HG03521 (cell line): ENCODE measurements around the gene PRDX2.

Source experiments
- ATAC-seq: cut with Tn5 transposase; IDR thresholded peaks from one replicate; pipeline ENCODE4 v1.9.1; 2021; ENCODE audit warnings: mild to moderate bottlenecking, moderate library complexity; ENCODE audit not compliant: unreplicated experiment

Gene PRDX2

GRCh38 chr19:12782424-12783290 is 18.9 kb downstream of the PRDX2 start:
- peak; percentile 42 for ATAC-seq

GRCh38 chr19:12782174-12782423 is 19.5 kb downstream of the PRDX2 start:
- ATAC-seq, result no peak

GRCh38 chr19:12779162-12779993 is 22.2 kb downstream of the PRDX2 start:
- no peak for ATAC-seq

GRCh38 chr19:12778905-12779161 is 22.8 kb downstream of the PRDX2 start:
- ATAC-seq, result no peak

- no peak for ATAC-seq
Measured at GRCh38 chr19:12778017-12778904, 23.3 kb downstream of the PRDX2 start.

GRCh38 chr19:12777217-12778016 is 24.2 kb downstream of the PRDX2 start:
- no peak for ATAC-seq

- ATAC-seq, result no peak
Measured at GRCh38 chr19:12774588-12775555, 26.7 kb downstream of the PRDX2 start, which contains the start of gene HOOK2. HOOK2 (minus strand) TSS chr19:12775552; CDS start chr19:12775449, 103 bp downstream.

GRCh38 chr19:12773571-12773970 is 28.0 kb downstream of the PRDX2 start:
- no peak for ATAC-seq

GRCh38 chr19:12772323-12772722 is 29.3 kb downstream of the PRDX2 start:
- no peak for ATAC-seq

- ATAC-seq, result no peak
Measured at GRCh38 chr19:12770922-12771321, 30.7 kb downstream of the PRDX2 start.

GRCh38 chr19:12769689-12770088 is 31.9 kb downstream of the PRDX2 start:
- no peak for ATAC-seq

- ATAC-seq, result no peak
Measured at GRCh38 chr19:12767666-12768065, 33.9 kb downstream of the PRDX2 start.

GRCh38 chr19:12767150-12767549 is 34.5 kb downstream of the PRDX2 start:
- no peak for ATAC-seq

- ATAC-seq, result no peak
Measured at GRCh38 chr19:12766051-12766521, 35.5 kb downstream of the PRDX2 start.

- ATAC-seq, result no peak
Measured at GRCh38 chr19:12764698-12765097, 36.9 kb downstream of the PRDX2 start.

GRCh38 chr19:12763100-12763499 is 38.5 kb downstream of the PRDX2 start:
- no peak for ATAC-seq

GRCh38 chr19:12759686-12760085 is 41.9 kb downstream of the PRDX2 start:
- ATAC-seq, result no peak

- ATAC-seq, result no peak
Measured at GRCh38 chr19:12757544-12758274, 43.9 kb downstream of the PRDX2 start.
